Mucosa of gallbladder (tissue), 1 donor: Measurements from ENCODE around the gene SELENOO. TPM values are rescaled to one million over a fixed set of nuclear protein-coding genes. Genes with fewer than 3 reads are reported as not detected.

Experiments
- DNase-seq: peaks from one replicate; pipeline ENCODE4 v3.0.0-alpha.2; 2020; ENCODE audit warnings: low spot score
- total RNA-seq: library from RNA; stranded (reverse); gene quantifications from one replicate; pipeline ENCODE4 v1.2.1, GENCODE V29; 2021
- donor health status: DM: no; HTN: no; CAD: no.

SELENOO gene
- total RNA-seq, 1 donor from 2014 or later = 37.0 TPM

DNA sequence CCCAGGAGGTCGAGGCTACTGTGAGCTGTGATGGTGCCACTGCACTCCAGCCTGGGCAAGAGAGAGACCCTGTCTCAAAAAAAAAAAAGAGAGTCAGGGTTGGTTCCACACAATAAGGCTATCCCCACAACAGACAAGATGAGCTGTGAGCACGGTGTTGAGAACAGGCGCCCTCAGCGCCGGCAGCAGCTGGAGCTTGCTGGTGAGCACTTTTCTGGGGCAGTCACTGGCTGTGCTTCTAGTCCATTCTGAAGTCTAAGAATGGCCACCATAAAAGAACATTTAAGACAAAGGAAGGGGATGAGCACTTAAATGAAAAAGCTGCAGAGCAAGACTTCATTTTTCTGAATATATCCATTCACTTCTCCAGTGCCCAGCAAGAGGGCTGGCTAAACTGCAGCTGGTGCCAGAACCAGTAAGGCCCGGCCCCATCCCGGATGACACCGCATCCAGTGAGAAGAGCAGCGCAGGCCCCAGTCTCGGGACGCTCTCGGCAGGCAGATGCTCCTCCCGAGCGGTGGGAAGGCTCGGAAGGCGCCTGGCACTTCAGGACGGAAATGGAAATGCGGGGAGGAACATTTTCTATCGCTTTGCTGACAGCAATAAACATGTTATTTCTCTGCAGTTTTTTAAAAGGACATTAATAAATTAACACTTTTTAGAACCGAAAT is 31.8 kb downstream of the SELENOO start:
- no peak for DNase-seq

DNA sequence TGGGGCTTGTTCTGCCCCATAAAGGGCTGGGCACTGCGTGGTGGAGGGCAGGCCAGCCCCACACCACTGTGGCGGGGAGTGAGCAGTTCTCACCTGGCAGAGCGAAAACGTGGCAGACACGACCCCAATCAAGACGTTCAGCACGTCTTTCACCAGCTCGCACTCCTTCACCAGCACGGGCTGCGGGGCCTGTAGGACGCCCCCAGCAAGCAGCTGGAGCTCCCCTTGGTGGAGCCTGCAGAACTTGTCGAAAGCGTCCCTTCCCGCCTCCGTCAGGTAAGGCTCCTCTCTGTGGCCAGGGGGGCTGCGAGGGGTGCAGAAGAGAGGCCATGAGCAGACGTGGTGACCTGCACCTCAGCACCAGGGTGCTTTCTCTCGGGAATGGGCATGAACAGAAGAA is 32.4 kb downstream of the SELENOO start:
- no peak for DNase-seq

DNA sequence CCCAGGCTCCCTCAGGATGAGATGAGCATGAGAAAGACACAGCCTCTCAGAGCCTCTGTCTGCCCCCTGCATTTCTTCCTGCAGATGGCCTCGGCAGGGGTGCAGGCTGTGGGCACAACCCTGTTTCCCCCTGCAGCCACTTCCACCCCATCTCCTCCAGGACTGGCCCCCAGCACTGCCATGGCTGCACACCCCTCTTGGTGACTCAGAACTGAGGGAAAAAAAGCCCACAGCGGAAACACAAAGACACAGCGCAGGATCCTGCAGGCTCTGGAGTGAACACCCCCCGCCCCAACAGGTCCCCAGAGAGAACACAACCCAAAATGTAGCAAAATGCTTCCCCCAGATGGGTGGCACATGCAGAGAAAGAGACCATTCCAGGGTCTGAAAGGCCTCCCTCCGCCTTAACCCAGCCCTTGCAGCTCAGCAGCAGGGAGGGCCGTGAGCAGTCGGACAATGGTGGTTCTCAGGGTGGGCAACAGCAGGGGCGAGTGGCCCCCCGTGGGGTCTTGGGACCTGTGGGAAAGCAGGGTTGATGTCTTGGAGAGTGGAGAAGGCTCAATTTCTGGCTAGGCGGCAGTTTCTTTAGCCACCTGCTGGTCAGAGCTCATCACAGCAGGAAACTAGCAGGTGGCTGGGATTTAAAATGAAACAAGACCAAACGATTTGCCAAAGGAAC is 36.1 kb downstream of the SELENOO start:
- DNase-seq = no peak

DNA sequence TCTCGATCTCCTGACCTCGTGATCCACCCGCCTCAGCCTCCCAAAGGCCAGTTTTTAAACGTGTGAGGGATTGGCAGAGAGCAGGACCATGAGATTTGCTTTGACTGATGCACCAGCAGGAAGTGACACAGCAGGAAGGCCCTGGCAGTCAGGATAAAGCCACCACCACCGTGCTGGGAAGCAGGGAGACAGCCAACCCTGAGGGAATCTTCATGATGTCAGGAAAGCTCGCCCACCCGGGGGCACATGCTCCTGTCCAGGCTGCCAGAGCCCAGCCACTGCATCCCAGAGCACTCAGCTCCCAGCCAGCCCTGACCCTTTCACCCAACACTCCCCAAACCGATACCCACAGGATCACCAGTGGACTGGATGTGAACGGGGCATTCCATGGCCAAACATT is 37.9 kb downstream of the SELENOO start:
- no peak for DNase-seq

DNA sequence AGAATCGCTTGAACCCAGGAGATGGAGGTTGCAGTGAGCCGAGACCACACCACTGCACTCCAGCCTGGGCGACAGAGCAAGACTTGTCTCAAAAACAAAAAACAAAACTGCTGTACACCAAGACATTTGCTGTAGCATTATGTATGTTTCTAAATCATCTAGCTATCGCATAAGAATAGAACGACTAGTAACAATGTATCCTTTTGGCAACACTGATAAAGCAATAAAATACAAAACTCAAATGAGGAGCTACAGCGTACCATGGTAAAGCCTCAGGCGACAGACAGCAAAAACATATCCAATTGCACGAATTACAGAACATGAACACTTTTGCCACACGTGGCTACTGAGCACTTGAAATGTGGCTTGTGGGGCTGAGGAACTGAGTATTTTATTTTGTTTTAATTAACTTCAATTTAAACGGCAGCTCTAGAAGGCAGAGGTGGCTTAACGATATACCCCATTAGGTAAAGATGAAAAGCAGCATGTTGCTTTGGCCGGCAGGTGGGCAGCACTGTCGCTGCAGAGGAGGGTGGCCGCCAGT is 41.7 kb downstream of the SELENOO start:
- no peak for DNase-seq

DNA sequence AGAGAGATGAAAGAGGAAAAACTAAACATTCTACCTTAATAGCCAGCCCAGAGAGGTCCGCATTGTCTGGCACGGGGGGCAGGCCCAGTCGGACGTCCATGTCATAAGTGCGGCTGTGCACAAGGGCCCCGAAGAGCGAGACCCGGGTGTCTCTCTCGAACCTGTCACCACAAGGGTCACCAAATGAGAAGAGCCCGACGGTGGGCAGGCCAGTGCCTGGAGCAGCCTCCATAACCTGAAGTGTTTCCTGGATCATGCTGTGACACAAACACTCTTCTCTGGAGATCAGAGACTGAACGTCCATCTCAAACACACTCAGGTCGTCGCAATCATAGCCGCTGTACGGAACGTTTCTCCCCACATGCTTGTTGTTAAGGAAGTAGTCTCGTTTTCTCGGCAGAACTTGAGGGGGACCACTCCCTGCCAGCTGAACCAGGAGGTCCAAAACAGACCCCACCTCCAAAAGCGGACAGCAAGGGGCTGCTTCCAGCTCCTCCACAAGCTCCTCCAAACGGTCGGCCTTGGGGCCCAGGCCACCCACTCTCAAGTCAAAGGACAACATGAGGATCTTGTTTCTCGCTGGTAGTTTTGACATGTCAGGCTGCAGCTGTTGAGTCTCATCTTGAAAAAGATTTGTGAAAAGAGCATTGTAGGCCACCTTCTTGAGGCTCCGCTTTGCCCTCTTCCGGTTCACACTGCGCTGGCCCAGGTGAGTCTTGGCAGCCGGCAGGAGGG is 43.0 kb downstream of the SELENOO start:
- DNase-seq = no peak

DNA sequence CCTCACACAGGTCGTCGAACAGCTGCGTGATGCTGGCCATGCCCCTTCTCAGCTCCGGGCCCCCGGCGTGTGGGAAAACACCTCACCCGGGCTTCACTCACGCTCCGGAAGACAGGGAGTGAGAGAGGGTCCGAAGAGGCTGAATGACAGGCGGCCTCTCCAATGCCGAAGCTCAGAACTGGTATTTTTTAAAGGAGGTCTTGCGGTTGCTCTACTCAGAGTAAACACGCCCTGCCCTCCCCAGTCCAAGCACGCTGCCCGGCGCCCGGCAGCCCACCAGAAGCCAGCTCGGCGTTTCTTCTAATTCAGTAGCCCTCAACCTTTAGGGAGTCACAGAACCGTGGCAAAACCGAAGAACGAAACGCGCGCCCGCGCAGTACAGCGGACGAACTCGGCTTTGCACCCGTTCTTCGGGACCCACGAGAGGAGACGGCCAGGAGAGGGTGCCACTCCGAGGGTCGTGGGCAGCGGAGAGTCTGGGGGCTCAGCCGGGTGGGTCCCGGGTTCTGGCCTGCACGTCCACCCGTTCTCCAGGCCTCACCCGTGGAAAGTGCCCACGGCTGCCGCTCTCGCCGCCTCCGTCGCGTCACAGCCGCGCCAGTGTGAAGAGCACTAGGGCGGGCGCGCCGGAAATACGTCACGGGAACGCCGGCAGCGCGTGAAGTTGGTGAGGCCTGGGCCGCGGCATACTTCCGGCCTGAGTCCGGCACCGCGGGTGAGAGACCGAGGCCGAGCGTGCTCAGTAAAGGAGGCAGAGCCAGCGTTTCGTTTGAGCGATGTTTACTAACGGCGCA is 43.8 kb downstream of the SELENOO start, which contains the start of gene TUBGCP6:
TUBGCP6 (minus strand) TSS at position 604 of the 794 bp plus-strand sequence; CDS start at position 40, 564 bp downstream.
- peak; percentile 96 for DNase-seq

DNA sequence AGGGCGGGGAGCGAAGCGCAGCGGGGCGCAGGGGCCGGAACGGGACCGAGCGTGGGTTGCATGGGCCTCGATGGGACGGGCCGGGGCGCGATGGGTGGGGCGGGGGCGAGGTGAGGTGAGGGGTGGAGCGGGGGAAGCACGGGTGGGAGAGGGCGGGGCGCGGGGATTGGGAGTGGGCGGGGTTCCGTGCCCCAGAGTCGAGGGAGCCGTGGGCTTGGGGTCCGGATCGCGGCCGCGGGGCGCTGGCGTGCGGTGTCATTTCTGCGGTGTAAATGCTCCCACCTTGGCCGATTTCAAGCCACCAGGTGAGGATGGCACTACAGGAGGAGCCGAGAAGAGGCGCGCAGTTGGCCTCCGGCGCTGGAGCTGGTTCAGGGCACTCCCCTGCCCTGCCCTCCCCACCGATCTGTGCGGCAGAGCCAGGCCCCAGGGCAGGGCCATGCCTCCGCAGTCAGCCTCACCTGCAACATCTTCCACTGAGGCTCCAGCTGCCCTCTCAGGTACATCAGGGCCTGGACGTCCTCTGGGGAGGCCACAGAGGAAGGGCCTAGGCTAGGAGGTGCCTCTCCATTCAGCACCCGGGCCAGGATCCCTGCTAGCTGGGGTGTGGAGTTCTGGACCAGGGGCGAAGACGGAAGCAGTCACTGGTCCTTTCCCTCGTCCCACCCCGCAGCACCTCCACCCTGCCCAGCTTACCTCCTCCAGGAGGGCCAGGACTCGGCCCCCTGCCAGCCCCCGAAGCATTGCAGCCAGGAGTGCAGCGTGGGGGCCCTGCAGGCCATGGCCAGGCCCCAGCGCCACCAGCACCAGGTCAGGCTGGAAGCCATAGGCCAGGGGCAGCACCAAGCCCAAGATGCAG is 44.6 kb downstream of the SELENOO start:
- no peak for DNase-seq

DNA sequence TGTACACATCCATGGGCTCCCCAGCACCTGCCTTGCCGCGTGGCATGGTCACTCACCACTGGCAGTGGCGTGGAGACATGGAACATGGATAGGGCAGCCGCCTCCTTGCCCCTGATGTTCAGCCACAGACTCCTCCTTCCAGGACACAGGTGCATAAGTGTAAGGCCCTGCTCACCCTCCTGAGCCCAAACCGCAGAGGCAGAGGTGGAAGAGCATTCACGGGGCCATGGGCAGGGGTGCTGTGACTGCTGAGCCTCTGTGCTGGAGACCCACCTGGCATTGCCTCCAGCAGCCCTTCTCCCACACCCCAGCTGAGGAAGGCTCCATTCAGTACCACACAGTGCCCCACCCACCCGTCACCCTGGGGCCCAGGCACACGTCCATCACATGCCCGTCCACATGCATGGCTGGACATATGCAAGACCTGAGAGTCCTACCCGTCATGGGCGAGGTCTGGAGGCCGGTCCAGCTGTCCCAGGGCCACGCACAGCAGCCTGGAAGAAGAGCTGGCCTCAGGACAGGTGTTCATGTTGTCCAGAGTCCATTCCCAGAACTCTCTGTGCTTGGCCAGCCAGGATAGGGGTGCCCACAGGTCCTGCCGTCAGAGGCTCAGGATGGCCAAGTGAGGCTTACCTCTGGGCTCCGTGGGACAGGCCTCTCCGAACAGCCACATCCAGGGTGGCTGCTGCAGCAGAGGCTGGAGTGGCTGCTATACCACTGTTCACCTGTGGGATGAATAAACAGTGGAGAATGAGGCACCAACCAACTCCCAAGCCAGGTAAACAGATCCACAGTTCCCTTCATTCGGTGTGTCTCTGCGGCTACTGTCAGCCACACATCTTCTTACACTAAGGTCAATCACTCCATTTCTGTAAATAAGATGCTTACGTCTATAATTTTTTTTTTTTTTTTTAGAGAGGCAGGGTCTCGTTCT is 45.7 kb downstream of the SELENOO start:
- DNase-seq = no peak

DNA sequence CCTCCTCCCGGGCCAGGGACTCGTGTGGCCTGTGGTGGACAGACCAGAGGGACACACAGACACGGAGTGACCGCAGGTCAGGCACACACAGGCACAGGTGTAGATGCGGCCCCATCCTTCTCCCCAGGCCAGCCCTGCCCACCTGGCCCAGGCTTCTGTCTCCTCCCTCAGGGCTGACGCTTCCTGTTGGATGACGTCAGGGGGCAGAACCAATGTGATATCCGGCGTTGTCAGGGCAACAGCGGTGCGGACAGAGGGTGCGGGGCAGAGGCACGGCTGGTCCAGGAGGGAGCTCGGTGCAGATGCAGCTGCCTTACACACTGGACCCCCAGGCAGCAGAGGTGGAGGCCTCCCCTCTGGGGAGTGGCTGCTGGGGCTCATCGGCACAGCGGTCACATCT is 46.9 kb downstream of the SELENOO start:
- peak; percentile 65 for DNase-seq

DNA sequence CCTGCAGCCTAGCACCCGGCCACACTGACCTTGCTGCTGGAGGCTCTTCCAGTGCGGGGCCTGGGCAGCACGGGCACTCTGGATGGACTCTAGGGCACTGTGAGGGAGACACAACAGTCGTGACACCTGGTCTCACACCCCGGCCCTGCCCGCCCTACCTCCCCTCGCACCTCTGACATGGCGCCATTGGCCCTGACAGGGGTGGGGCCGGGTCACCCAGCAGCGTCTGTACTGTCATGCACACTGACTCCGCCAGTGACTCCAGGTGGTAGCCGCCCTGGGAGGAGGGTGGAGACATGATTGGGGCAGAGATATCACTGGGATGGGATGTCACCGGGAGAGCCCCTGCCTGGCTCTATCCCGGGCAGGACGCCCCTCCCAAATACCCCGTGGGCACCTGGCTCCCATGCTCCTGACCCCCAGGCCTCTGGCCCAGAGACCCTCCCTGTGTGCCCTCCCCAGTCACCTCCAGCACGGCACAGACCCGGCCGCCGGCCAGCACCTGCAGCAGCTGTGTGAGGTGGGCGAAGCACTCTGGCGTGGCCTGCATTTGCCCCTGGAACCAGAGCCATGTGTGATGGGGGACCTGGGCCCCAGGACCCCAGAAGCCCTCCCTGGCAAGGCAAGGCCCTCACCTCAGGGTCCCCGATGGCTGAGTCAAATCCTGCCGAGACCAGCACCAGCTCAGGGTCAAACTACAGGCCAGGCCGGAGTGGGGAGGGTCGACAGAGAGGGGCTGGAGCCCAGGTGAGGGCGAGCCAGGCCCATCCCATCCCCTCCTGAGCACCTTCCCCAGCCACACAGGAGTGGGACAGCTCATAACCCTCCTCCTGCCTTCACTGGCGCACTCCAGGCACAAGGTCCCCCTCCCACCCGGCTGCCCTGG is 47.6 kb downstream of the SELENOO start:
- no peak for DNase-seq

DNA sequence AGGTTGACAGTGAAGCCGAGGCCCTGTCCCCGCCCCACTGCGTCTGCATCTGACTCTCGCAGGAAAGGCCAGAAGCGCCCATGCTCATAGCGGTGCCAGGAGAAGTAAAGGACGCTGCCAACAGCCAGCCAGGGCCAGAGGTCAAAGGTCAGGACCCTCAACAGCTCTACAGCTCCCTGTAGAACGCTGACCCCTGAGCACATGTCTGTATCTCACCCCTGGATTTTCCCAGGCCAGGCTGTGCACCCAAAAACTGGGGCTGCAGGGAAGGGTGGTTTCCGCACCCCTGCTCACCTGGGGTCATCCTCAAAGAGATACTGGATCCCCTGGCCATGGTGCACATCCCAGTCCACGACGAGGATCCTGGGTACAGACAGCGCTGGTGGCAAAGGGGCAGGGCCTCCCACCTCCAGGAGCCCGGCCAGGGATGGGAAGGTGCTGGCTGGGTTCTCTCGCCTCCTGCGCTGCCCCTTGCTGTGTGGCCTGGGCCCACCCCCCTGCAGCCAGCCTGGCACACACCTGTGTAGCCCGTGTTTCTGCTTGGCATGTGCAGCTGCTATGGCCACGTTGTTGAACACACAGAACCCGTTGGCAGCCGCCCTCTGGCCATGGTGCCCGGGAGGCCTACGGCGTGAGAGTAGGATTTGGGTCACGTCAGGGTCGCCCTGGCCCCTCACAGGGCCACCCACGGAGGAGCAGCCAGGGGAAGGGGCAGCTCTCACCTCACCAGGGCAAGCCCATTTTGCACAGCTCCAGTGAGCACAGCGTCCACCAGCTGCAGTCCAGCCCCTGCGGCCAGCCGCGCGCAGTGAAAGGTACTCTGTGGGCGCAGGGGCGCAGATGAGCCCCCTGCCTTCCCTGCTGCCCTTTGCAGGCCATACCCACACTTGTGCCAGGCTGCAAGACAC is 48.8 kb downstream of the SELENOO start:
- DNase-seq = no peak

DNA sequence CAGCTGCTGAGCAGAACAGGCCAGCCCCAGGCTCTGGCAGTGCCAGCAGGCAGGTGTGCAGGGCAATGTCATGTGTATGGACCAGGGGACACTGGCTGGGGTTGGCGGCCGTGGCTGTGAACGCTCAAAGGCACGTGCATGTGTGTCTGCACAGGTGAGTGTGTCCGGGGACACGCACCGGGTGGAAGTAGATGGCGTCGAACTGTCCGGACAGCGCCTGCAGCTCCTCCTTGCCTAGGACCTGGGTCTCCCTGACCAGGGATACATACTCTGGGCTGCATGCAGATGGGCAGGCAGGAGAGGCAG is 49.4 kb downstream of the SELENOO start:
- DNase-seq = no peak

DNA sequence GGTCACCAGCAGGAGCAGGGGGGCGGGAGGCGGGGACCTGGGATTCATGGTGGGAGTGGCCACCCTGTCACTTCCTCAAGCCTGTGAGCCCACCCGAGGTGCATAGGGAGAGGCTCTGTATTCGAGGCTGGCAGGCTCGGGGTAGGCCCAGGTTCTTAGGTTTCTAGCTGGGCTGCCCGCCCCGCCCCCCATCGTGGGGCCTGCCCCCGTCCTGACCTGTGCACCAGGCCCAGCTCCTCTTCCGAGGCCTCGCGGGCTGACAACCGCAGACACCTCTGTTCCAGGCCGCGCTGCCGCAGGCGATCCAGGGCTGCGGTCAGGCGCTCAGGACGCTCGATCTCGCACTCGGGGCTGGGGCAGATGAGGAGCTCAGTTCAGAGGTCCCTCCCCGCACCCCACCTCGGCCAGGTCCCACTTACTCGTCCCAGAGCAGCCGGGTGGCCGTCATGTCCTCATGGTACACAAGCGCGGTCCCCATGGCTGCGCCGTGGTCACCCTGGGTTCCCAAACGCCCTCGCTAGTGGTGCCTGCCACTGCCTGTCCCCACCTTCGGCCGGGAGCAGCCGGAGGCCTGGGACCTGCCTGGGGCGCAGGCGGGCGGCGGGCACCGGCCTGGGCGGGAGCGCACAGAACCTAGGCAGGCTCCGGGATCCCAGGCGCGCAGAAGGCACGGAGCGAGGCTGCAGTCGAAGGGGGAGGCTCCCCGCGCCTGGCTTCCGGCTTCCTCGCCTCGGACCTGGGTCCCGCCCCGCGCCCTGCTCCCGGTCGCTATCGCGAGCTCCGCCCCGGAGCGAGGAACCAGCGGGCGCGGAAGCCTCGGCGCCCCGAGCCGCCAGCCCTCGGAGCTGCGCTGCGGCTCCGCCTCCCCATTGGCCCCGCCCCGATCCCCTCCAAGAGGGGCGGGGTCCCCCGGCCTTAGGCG is 50.0 kb downstream of the SELENOO start, which contains the start of gene HDAC10:
HDAC10 (minus strand) TSS at position 711 of the 922 bp plus-strand sequence; CDS start at position 478, 233 bp downstream.
- DNase-seq = peak; percentile 83

DNA sequence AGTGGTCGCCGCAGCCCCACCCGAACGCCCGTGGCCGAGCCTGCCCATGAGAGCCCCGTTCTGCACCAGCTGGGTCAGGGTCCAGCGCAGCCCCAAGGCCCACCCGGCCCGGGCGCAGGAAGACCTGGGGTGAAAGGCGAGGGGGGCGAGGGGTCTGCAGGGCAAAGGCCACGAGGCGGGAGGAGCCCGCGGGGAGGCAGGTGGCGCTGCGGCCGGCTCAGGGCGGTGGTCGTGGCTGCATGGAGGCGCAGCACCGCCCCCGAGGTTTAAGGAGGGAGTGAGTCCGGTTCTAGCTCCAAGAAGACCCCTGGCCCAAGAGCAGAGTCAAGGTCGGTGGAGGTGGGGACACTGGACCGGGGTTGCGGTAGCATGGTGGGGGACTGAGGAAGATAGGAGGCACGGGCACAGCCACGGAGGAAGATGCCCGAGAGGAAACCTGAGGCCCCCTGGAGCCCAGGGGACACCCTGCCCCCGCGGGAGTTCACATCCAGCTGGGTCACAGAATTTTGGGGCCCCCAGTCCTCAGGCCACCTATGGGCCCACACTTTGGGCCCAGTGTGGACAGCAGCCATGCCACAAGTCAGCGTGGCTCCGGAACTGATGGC is 50.8 kb downstream of the SELENOO start:
- DNase-seq = no peak
